ENCODE data around the gene CYP2J2.
"Not testable (repeated sequence)": the region's sequence is repeated elsewhere in the genome, so short reads cannot be mapped to it uniquely, and the experiment has no call there.

CYP2J2 gene

GRCh38 chr1:59857679-59858354 lies 68.8 kb downstream of the CYP2J2 start:
- no peak for DNase-seq

GRCh38 chr1:59856725-59857338 lies 69.7 kb downstream of the CYP2J2 start:
- no peak for DNase-seq

- not testable (repeated sequence) for DNase-seq
Measured at GRCh38 chr1:59855297-59855696, 71.3 kb downstream of the CYP2J2 start.

GRCh38 chr1:59852117-59852516 lies 74.5 kb downstream of the CYP2J2 start:
- DNase-seq: no peak

GRCh38 chr1:59846895-59847282 lies 79.7 kb downstream of the CYP2J2 start:
- DNase-seq: no peak

- DNase-seq: no peak
Measured at GRCh38 chr1:59846209-59846894, 80.2 kb downstream of the CYP2J2 start.

GRCh38 chr1:59845091-59845490 lies 81.5 kb downstream of the CYP2J2 start:
- peak; percentile 79 to 90 for DNase-seq
